HCT116 (cell line): Measurements from ENCODE around the gene GFI1B. TPM values are rescaled to one million over a fixed set of nuclear protein-coding genes. Genes with fewer than 3 reads are reported as not detected.

Experiments
- ATAC-seq: fragments of 200-7000 bp; cut with Tn5 transposase; 2 replicates; pipeline ENCODE4 v1.9.1; 2020; ENCODE audit warnings: mild to moderate bottlenecking, moderate library complexity
- BruUV-seq: library from RNA; stranded (reverse); fragments of 400-500 nt; replicated peaks from 2 replicates; lab custom pipeline; 2021; lab: Mats Ljungman, UMichigan
- CTCF ChIA-PET: fragments of 300-600 bp; sonication (Branson Sonifier 250); formaldehyde crosslinking; loops from one replicate; lab custom pipeline; 2021; ENCODE audit warnings: antibody characterized with exemption; lab: Charles Lee
- POLR2A ChIA-PET: fragments of 300-600, 350-600 bp; sonication (Branson Sonifier 250); formaldehyde crosslinking; loops from one replicate; lab custom pipeline; 2021; ENCODE audit warnings: antibody characterized with exemption; lab: Charles Lee
- RAD21 ChIA-PET, 2 experiments: fragments of 300-600 bp; sonication (Branson Sonifier 250); formaldehyde crosslinking; loops; one replicate each; lab custom pipeline; 2023; ENCODE audit warnings: low total read pairs in 2 of 2; ENCODE audit not compliant: uncharacterized antibody in 2 of 2, unreplicated experiment in 2 of 2, low non-redundant PET in 1 of 2; lab: Charles Lee
- DNase-seq: peaks from one replicate; pipeline ENCODE4 v3.0.0-alpha.2; 2010; ENCODE audit warnings: low read depth, low spot score
- H2AFZ ChIP-seq: fragments of 200-600 bp; shearing (Covaris generic), sonication (generic); 2 replicates; pipeline ENCODE4 v1.6.1; 2017; ENCODE audit warnings: low read depth, mixed run types, mixed read lengths, antibody characterized with exemption, low read length; ENCODE audit not compliant: poor library complexity, severe bottlenecking
- H3K27ac ChIP-seq: 2 replicates; pipeline ENCODE4 v1.5.1; 2012; ENCODE audit warnings: low read depth, low read length
- H3K27me3 ChIP-seq: fragments of 200-600 bp; sonication (generic); 2 replicates; pipeline ENCODE4 v1.6.1; 2016; ENCODE audit warnings: mixed run types, low read length, mixed read lengths; ENCODE audit not compliant: insufficient read depth
- H3K36me3 ChIP-seq, 2 experiments: fragments of 200-500 bp in 1 of 2; fragments of 200-600 bp in 1 of 2; sonication (Bioruptor generic) in 1 of 2; sonication (generic) in 1 of 2; 2 replicates each; pipeline versions ENCODE4 v1.5.1 to v1.6.1; 2014 to 2016; ENCODE audit warnings: low read length in 2 of 2, inconsistent platforms in 1 of 2, mixed read lengths in 1 of 2, mixed run types in 1 of 2; ENCODE audit not compliant: insufficient read depth in 2 of 2, control insufficient read depth in 1 of 2
- H3K4me1 ChIP-seq, 2 experiments: fragments of 200-600 bp in 1 of 2; sonication (generic) in 1 of 2; 2 replicates each; pipeline versions ENCODE4 v1.5.1 to v1.6.1; 2012 to 2017; ENCODE audit warnings: low read length in 2 of 2, inconsistent platforms in 1 of 2, mild to moderate bottlenecking in 1 of 2, mixed read lengths in 1 of 2, mixed run types in 1 of 2, moderate library complexity in 1 of 2; ENCODE audit not compliant: insufficient read depth in 2 of 2, control insufficient read depth in 1 of 2
- H3K4me2 ChIP-seq: fragments of 200-600 bp; sonication (generic); 2 replicates; pipeline ENCODE4 v1.6.1; 2017; ENCODE audit warnings: mixed run types, low read length, mixed read lengths
- H3K4me3 ChIP-seq, 2 experiments: fragments of 200-600 bp in 1 of 2; sonication (generic) in 1 of 2; replicated peaks in 1 of 2; 2 replicates each; pipeline ENCODE4 v1.5.1; 2011 to 2016; ENCODE audit warnings: low read length in 2 of 2, control low read depth in 1 of 2, low read depth in 1 of 2, mild to moderate bottlenecking in 1 of 2, mixed read lengths in 1 of 2, mixed run types in 1 of 2
- H3K79me2 ChIP-seq: fragments of 200-600 bp; sonication (generic); 2 replicates; pipeline ENCODE4 v1.6.1; 2017; ENCODE audit warnings: mild to moderate bottlenecking, mixed run types, low read length, moderate library complexity, mixed read lengths; ENCODE audit not compliant: insufficient read depth
- H3K9ac ChIP-seq: fragments of 200-600 bp; sonication (generic); 2 replicates; pipeline ENCODE4 v1.6.1; 2016; ENCODE audit warnings: low read length, mixed read lengths
- H3K9me2 ChIP-seq: fragments of 200-600 bp; sonication (generic), shearing (Covaris generic); 2 replicates; pipeline ENCODE4 v1.6.1; 2017; ENCODE audit warnings: mixed run types, mild to moderate bottlenecking, moderate library complexity; ENCODE audit not compliant: insufficient read depth
- H3K9me3 ChIP-seq, 2 experiments: fragments of 200-500 bp in 1 of 2; fragments of 200-600 bp in 1 of 2; sonication (Bioruptor generic) in 1 of 2; sonication (generic) in 1 of 2; 2 replicates each; pipeline ENCODE4 v1.6.1; 2014 to 2017; ENCODE audit warnings: low read length in 2 of 2, mixed read lengths in 2 of 2, inconsistent platforms in 1 of 2, low read depth in 1 of 2, mild to moderate bottlenecking in 1 of 2, mixed run types in 1 of 2, moderate library complexity in 1 of 2; ENCODE audit not compliant: control insufficient read depth in 1 of 2, insufficient read depth in 1 of 2
- H4K20me1 ChIP-seq: fragments of 200-600 bp; sonication (generic), shearing (Covaris generic); 2 replicates; pipeline ENCODE4 v1.6.1; 2017; ENCODE audit warnings: mixed run types, mild to moderate bottlenecking, moderate library complexity; ENCODE audit not compliant: insufficient read depth
- ATF3 ChIP-seq: IDR thresholded peaks from 2 replicates; pipeline ENCODE4 v1.6.1; 2012
- CBX3 ChIP-seq: IDR thresholded peaks from 2 replicates; pipeline ENCODE4 v1.6.1; 2012; ENCODE audit warnings: low read depth
- CEBPB ChIP-seq: IDR thresholded peaks from 2 replicates; pipeline ENCODE4 v1.6.1; 2012; ENCODE audit warnings: low read depth
- CTCF ChIP-seq, 3 experiments: fragments of 200-600 bp in 1 of 3; sonication (generic) in 1 of 3; IDR thresholded peaks in 2 of 3; conservative IDR thresholded peaks in 1 of 3; 2 replicates each; pipeline ENCODE4 v1.5.1; 2012 to 2017; ENCODE audit warnings: low read depth in 2 of 3, low read length in 2 of 3, antibody characterized with exemption in 1 of 3, borderline replicate concordance in 1 of 3, control low read depth in 1 of 3, mild to moderate bottlenecking in 1 of 3, mixed read lengths in 1 of 3, mixed run types in 1 of 3, moderate library complexity in 1 of 3; ENCODE audit not compliant: insufficient read depth in 1 of 3
- ELF1 ChIP-seq: IDR thresholded peaks from 2 replicates; pipeline ENCODE4 v1.6.1; 2012; ENCODE audit warnings: low read depth, borderline replicate concordance
- EZH2 ChIP-seq: fragments of 200-600 bp; sonication (generic); IDR thresholded peaks from 2 replicates; pipeline ENCODE4 v1.6.1; 2017; ENCODE audit warnings: antibody characterized with exemption, mixed run types
- EZH2phosphoT487 ChIP-seq: fragments of 200-600 bp; IDR thresholded peaks from 2 replicates; pipeline ENCODE4 v1.6.1; 2018; ENCODE audit warnings: antibody characterized with exemption, borderline replicate concordance
- FOSL1 ChIP-seq: IDR thresholded peaks from 2 replicates; pipeline ENCODE4 v1.6.1; 2012; ENCODE audit warnings: low read depth
- JUND ChIP-seq: IDR thresholded peaks from 2 replicates; pipeline ENCODE4 v1.6.1; 2012
- POLR2A ChIP-seq: IDR thresholded peaks from 2 replicates; pipeline ENCODE4 v1.7.0; 2011; ENCODE audit warnings: borderline replicate concordance; ENCODE audit not compliant: insufficient read depth, insufficient read length; ENCODE audit errors: extremely low read depth
- POLR2AphosphoS5 ChIP-seq: IDR thresholded peaks from 2 replicates; pipeline ENCODE4 v1.6.1; 2011; ENCODE audit warnings: mild to moderate bottlenecking, low read depth, low read length, moderate library complexity
- RAD21 ChIP-seq: IDR thresholded peaks from 2 replicates; pipeline ENCODE4 v1.6.1; 2012; ENCODE audit warnings: low read depth, mild to moderate bottlenecking
- SIN3A ChIP-seq: IDR thresholded peaks from 2 replicates; pipeline ENCODE4 v1.6.1; 2012; ENCODE audit warnings: low read depth
- SRF ChIP-seq: IDR thresholded peaks from 2 replicates; pipeline ENCODE4 v1.6.1; 2012; ENCODE audit warnings: low read depth
- YY1 ChIP-seq: IDR thresholded peaks from 2 replicates; pipeline ENCODE4 v1.6.1; 2011; ENCODE audit warnings: low read length, low read depth, moderate library complexity, mild to moderate bottlenecking; ENCODE audit not compliant: insufficient replicate concordance; ENCODE audit errors: extremely low read depth
- ZBTB33 ChIP-seq: IDR thresholded peaks from 2 replicates; pipeline ENCODE4 v1.6.1; 2011; ENCODE audit warnings: mild to moderate bottlenecking, low read length, moderate library complexity; ENCODE audit not compliant: insufficient replicate concordance; ENCODE audit errors: extremely low read depth
- ZFX ChIP-seq: fragments of 450-650 bp; IDR thresholded peaks from 2 replicates; pipeline ENCODE4 v1.6.1; 2017
- ZNF274 ChIP-seq: fragments of 200-500 bp; sonication (Bioruptor generic); IDR thresholded peaks from 2 replicates; pipeline ENCODE4 v1.6.1; 2014; ENCODE audit warnings: mild to moderate bottlenecking, low read depth, low read length, inconsistent platforms
- intact Hi-C: fragments of 100-400 bp; cut with micrococcal nuclease; formaldehyde crosslinking; loops from 2 replicates; pipeline ENCODE4 v1.10.0; 2022
- total RNA-seq: library from RNA; stranded (reverse); gene quantifications from one replicate; pipeline ENCODE4 v1.2.1, GENCODE V29; 2021; ENCODE audit not compliant: unreplicated experiment
- TF ChIP-seq, protein P1 (sequence below): IDR thresholded peaks from 2 replicates; pipeline ENCODE4 v1.6.1; 2012
- TF ChIP-seq, protein P2 (sequence below): IDR thresholded peaks from 2 replicates; pipeline ENCODE4 v1.6.1; 2012; ENCODE audit warnings: low read depth

The GFI1B gene
- total RNA-seq, 1 experiment from 2014 or later = 0.20 TPM

GRCh38 chr9:133004091-133004998, 25.9 kb downstream of the GFI1B start:
- TF ChIP-seq CBX3 = no peak
- no peak for TF ChIP-seq CTCF (IDR thresholded peaks at IDR 0.05 in 2 of 3, conservative IDR thresholded peaks at IDR 0.05 in 1 of 3; ENCODE audit: borderline replicate concordance in 1 of 3, insufficient read depth in 1 of 3, low read depth in 2 of 3, low read length in 2 of 3)
- no peak for TF ChIP-seq POLR2AphosphoS5
- TF ChIP-seq EZH2 = no peak
- no peak for TF ChIP-seq ZNF274
- TF ChIP-seq FOSL1 = no peak
- TF ChIP-seq JUND = no peak
- TF ChIP-seq ZFX = no peak
- TF ChIP-seq RAD21 = no peak
- no peak for TF ChIP-seq SIN3A
- no peak for TF ChIP-seq SRF
- TF ChIP-seq ATF3 = no peak
- no peak for TF ChIP-seq EZH2phosphoT487
- TF ChIP-seq POLR2A = no peak
- no peak for TF ChIP-seq YY1
- TF ChIP-seq ELF1 = no peak
- TF ChIP-seq ZBTB33 = no peak
- TF ChIP-seq, protein P1, sequence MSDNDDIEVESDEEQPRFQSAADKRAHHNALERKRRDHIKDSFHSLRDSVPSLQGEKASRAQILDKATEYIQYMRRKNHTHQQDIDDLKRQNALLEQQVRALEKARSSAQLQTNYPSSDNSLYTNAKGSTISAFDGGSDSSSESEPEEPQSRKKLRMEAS = no peak
- no peak for TF ChIP-seq CEBPB
- TF ChIP-seq, protein P2, sequence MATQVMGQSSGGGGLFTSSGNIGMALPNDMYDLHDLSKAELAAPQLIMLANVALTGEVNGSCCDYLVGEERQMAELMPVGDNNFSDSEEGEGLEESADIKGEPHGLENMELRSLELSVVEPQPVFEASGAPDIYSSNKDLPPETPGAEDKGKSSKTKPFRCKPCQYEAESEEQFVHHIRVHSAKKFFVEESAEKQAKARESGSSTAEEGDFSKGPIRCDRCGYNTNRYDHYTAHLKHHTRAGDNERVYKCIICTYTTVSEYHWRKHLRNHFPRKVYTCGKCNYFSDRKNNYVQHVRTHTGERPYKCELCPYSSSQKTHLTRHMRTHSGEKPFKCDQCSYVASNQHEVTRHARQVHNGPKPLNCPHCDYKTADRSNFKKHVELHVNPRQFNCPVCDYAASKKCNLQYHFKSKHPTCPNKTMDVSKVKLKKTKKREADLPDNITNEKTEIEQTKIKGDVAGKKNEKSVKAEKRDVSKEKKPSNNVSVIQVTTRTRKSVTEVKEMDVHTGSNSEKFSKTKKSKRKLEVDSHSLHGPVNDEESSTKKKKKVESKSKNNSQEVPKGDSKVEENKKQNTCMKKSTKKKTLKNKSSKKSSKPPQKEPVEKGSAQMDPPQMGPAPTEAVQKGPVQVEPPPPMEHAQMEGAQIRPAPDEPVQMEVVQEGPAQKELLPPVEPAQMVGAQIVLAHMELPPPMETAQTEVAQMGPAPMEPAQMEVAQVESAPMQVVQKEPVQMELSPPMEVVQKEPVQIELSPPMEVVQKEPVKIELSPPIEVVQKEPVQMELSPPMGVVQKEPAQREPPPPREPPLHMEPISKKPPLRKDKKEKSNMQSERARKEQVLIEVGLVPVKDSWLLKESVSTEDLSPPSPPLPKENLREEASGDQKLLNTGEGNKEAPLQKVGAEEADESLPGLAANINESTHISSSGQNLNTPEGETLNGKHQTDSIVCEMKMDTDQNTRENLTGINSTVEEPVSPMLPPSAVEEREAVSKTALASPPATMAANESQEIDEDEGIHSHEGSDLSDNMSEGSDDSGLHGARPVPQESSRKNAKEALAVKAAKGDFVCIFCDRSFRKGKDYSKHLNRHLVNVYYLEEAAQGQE = no peak
- ATAC-seq (no peak), DNase-seq (no peak)
- Histone ChIP-seq H3K4me3 (no peak overlapping the region), H3K9me3 (no peaks in the 10 kb centered on the region), H3K9ac (no peak overlapping the region), H3K27me3 (no peaks in the 10 kb centered on the region), H3K9me2 (no peaks in the 10 kb centered on the region), H3K4me1 (no peaks in the 10 kb centered on the region), H3K79me2 (no peaks in the 10 kb centered on the region), H4K20me1 (no peaks in the 10 kb centered on the region), H3K27ac (no peak overlapping the region), H3K36me3 (no peaks in the 10 kb centered on the region), H3K4me2 (no peak overlapping the region), H2AFZ (no peak overlapping the region)
- RAD21 ChIA-PET = no interaction called here
- BruUV-seq = no TSS peak
- intact Hi-C loops = no loop called here
- POLR2A ChIA-PET = no interaction called here
- CTCF ChIA-PET = interaction anchor here (2.9 kb wide), 1 partner anchor 18 kb away, joined by 9 read pairs; no protein-coding TSS in a partner anchor
